HG02943 (cell line): ENCODE measurements around the gene PTEN.
A peak's percentile ranks its signal among the peaks of the same experiment; 100 is the strongest.
"Not testable (repeated sequence)": the region's sequence is repeated elsewhere in the genome, so short reads cannot be mapped to it uniquely, and the experiment has no call there.

Experiments
- ATAC-seq: cut with Tn5 transposase; IDR thresholded peaks from one replicate; pipeline ENCODE4 v1.9.1; 2021; ENCODE audit warnings: mild to moderate bottlenecking, low read depth, moderate library complexity; ENCODE audit not compliant: unreplicated experiment

Gene PTEN

DNA sequence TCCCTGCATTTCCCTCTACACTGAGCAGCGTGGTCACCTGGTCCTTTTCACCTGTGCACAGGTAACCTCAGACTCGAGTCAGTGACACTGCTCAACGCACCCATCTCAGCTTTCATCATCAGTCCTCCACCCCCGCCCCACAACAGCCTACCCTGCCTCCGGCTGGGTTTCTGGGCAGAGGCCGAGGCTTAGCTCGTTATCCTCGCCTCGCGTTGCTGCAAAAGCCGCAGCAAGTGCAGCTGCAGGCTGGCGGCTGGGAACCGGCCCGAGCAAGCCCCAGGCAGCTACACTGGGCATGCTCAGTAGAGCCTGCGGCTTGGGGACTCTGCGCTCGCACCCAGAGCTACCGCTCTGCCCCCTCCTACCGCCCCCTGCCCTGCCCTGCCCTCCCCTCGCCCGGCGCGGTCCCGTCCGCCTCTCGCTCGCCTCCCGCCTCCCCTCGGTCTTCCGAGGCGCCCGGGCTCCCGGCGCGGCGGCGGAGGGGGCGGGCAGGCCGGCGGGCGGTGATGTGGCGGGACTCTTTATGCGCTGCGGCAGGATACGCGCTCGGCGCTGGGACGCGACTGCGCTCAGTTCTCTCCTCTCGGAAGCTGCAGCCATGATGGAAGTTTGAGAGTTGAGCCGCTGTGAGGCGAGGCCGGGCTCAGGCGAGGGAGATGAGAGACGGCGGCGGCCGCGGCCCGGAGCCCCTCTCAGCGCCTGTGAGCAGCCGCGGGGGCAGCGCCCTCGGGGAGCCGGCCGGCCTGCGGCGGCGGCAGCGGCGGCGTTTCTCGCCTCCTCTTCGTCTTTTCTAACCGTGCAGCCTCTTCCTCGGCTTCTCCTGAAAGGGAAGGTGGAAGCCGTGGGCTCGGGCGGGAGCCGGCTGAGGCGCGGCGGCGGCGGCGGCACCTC is at the start of gene PTEN, which contains the start of gene KLLN:
TSS of gene PTEN (plus strand) at position 573 of the 891 bp plus-strand sequence. CDS start 845 bp downstream, outside the sequence.
TSS of gene KLLN (minus strand) at position 481 of the 891 bp plus-strand sequence. CDS start 1,046 bp downstream, outside the sequence.
- no peak for ATAC-seq

DNA sequence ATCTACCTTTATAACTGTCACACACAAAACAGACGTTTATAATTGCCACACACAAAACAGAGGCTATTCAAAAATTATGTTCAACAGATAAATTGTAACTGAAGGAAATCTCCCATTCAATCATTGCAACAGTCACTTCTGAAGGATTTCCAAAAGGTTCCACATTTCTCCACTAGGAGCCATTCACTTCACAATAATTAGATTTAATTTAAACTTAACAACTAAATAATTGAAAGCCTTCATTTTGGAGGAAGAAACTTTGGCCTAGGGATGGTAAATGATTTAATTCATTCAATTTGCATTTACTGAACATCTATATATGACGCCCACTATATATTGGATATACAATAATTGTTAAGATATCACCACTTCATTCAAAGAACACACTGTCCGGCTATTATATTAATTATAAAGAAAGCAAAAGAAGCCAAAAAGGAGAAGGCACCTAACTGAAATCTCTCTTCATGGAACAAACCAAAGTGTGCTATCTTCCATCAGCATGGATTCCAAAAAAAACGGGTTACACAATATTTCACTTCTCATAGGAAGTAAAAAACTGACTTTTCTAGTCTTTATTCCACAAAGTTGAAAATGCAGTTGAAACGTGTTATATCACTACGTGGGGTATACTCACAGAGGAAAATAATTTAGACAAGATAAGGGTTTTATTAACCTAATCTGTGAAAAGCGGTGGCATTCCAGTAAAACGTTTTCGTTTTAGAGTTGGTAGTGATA is 47.1 kb upstream of the PTEN start:
- no peak for ATAC-seq

DNA sequence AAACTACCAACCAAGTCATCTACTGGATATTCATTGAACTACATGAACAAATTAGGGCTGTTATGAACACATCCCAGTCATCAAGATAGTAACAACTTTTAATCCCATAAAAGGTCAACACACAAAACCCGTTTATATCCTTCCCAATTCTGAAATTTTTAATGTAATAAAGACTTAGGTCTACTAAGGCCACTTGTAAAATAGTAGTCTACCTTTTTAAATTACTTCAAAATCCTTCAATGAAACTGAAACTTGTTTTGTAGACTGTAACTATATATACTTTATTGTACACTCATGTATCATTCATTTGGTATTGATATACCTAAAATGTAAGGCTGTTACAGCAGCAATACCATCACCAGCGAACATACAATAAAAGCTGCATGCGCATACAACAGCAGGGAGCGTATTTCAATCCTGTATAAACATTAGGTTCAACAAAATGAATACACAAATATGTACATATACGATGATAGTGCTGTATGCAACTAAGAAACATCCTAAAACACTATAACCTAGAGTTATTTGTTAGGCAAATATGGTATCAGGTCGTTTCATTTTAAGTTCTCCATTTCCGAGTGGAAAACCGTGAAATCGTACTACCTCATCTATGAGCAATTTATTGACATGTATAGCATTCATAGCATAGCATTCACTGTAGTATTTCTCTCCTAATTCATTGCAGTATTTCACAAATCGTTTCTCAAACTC is 46.4 kb upstream of the PTEN start:
- ATAC-seq, result no peak

DNA sequence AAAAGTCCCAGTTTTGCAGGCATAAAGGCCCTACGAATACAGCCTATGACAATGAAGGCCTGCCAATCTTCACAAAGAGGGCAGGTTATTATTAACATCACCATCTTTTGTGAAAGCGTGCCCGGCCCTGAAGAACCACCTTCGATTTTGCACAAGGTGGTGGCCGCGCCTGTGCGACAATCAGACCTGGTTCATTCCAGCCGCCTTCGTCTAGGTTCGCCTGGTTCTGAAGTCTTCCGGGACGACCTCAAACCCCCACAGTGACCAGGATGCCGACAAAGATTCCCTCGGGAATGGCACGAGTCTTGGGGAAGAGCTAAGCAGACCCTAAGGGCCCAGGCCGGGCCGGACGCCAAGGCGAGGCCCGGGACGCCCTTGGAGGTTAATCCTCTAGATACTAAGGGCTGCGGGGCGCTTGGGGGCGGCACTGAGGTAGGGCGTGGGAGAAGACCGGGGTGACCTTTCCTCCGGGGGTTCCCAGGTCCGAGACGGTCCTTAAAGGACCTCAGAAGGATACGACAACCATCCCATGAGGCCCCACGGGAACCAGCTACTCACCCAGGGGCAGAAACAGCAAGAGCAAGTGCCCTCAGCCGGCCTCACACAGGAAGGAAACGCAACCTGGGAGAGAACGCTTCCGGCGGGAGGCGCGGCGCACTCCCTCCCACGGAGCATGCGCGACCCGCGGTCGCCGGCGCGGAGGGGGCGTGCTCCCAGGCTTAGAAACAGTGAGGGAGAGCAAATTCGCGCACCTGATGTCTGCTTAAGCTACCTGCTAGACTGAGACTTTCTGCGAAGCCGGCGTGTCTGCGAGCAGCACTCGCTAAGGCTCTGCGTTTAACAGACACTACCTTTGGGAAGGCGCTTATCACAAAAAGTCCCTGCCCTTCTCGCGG is 45.6 kb upstream of the PTEN start, which contains the start of gene ATAD1:
TSS of gene ATAD1 (minus strand) at position 618 of the 896 bp plus-strand sequence. CDS start 3,627 bp downstream, outside the sequence.
- ATAC-seq, result peak; percentile 76

DNA sequence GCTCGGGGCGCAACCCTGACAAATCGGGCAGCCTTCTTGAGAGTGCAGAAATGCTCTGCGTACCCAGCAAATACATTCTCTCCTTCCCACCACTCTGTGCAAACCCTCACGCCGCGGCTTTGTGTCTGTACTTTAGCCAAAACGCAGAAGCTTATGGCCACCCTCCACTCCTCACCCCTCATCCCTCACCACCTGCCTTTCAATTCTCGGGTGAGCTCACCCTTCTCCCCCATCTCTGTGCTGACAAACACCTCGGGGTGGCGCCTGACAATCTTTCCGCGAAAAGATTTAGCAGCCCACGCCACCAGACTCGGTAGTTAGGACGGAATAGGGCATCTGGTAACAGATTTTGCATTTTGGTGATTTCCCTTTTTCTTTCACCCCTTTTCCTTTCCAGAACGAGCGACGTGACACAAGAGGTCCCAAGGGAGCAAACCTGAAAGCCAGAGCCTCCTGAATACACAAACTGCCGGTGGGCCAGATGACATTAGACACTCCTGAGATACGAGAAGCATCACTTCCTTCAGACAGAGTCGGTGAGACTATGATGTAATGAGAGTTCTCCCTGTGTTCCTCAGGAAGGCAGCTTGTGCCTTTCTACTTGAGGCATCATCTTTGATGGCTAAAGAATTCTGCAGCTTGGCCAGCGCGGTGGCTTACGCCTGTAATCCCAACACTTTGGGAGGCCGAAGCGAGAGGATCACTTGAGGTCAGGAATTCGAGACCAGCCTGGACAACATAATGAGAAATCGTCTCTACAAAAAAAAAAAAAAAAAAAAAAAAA is 44.7 kb upstream of the PTEN start:
- peak; percentile 48 for ATAC-seq

GRCh38 chr10:87819289-87819585 is 44.2 kb upstream of the PTEN start:
- ATAC-seq, result no peak

DNA sequence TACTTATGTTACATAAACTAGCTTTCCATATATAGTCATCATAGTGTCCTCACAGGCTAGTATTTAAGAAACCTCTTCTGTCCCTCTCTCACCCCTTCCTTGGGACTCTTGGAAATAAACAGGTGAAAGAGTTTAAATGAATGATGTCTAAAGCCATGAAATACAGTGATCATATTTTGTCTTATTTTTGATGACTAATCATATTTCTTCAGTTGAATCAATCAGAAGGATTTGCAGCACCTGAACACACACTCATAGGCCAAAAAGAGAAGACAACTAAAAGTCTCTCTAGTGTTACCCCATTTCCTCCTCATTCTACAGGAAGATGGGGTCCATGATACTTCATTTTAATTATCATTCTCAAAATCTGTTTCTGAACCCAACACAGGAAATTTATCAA is 36.8 kb upstream of the PTEN start:
- no peak for ATAC-seq

DNA sequence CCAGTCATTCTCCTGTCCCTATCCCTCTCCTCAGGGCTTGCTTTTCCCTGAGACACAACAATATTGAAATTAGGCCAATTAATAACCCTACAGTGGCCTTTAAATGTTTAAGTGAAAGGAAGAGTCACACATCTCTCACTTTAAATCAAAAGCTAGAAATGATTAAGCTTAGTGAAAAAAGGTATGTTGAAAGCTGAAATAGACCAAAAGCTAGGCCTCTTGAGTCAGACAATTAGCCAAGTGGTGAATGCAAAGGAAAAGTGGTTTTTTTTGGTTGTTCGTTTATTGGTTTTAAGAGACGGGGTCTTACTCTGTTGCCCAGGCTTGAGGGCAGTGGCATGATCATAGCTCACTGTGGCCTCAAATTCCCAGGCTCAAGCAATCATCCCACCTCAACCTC is 35.7 kb upstream of the PTEN start:
- ATAC-seq, result no peak

DNA sequence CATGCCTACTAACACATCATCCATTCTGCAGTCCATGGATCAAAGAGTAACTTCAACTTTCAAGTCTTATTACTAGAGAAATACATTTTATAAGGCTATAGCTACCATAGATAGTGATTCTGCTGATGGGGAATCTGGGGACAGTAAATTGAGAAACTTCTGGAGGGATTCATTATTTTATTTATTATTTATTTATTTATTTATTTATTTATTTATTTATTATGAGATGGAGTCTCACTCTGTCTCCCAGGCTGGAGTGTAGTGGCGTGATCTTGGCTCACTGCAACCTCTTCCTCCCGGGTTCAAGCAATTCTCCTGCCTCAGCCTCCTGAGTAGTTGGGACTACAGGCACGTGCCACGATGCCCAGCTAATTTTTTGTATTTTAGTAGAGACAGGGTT is 34.4 kb upstream of the PTEN start:
- not testable (repeated sequence) for ATAC-seq

- ATAC-seq, result no peak
Observed at GRCh38 chr10:87829986-87830729, 33.3 kb upstream of the PTEN start.

- no peak for ATAC-seq
Observed at GRCh38 chr10:87836098-87836497, 27.3 kb upstream of the PTEN start.

DNA sequence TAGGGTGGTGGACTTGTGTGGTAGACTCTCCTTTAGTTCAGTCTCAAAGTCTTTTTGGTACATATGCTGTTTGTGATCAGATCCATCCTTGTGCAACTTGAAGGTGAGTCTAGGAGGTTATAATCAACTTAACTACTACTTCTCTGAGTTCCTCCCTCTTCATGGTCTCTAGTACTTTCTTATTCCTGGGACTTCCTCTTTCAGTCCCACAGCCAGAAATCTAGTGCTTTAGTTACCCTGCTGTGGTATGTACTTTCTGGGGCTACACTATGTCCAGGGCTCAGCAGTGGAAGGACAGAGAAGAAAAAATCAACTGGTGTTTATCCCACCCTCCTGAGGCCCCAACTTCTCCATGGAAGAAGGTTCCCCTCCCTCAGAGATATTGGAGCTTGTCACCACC is 26.0 kb upstream of the PTEN start:
- ATAC-seq, result no peak

GRCh38 chr10:87838650-87839049 is 24.8 kb upstream of the PTEN start:
- no peak for ATAC-seq

- ATAC-seq, result no peak
Observed at GRCh38 chr10:87841186-87841585, 22.2 kb upstream of the PTEN start.

GRCh38 chr10:87842220-87842641 is 21.2 kb upstream of the PTEN start:
- no peak for ATAC-seq

DNA sequence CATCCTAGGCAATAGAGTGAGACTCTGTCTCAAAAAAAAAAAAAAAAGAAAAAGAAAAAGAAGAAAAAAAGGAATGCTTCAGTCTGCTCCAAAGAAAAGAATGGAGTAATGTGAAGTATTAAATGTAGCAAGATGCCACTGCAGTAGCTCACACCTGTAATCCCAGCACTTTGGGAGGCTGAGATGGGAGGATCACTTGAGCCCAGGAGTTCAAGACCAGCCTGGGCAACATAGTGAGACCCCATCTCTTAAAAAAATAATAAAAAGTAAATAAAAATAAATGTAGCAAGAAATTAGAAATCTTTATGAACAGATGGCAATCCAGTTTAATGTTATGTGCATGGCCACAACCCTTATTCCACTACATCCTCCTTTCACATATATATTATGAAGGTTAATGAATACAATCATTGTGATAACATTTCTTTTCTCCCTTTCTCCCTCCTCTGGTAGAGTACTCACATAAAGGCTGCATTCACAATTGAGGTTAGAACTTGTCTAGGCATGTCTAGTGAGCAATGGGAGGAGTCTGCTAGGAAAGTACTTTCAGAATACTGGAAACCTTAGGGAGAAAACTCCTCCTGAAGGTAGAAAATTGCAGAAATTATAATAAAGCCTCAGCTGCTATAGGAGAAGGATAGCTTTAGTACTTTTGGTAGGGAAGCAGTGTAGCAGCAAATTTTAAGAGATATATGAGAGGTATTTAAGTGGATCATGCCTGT is 20.5 kb upstream of the PTEN start:
- no peak for ATAC-seq

DNA sequence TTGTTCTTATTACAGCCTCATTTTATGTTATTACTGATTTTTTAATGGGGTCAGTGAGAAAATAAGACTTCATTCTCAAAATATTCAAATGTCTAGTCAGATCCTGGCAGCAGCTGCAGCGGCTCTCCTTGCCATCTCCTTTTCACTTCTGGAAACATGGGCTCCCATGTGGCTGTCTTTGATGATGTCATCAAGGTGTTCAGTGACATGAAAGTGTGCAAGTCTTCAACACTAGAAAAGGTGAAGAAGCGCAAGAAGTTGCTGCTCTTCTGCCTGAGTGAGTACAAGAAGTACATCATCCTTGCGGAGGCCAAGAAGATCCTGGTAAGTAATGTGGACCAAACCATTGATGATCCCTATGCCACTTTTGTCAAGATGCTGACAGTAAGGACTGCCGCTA is 19.7 kb upstream of the PTEN start:
- no peak for ATAC-seq
